ENCODE data around the gene JPH3. TPM values are rescaled to one million over a fixed set of nuclear protein-coding genes. Genes with fewer than 3 reads are reported as not detected.
"Not testable (repeated sequence)": the region's sequence is repeated elsewhere in the genome, so short reads cannot be mapped to it uniquely, and the experiment has no call there.

Gene JPH3
- polyA plus RNA-seq, 3 donors, result 0.62 to 1.1 (median 1.0) TPM

DNA sequence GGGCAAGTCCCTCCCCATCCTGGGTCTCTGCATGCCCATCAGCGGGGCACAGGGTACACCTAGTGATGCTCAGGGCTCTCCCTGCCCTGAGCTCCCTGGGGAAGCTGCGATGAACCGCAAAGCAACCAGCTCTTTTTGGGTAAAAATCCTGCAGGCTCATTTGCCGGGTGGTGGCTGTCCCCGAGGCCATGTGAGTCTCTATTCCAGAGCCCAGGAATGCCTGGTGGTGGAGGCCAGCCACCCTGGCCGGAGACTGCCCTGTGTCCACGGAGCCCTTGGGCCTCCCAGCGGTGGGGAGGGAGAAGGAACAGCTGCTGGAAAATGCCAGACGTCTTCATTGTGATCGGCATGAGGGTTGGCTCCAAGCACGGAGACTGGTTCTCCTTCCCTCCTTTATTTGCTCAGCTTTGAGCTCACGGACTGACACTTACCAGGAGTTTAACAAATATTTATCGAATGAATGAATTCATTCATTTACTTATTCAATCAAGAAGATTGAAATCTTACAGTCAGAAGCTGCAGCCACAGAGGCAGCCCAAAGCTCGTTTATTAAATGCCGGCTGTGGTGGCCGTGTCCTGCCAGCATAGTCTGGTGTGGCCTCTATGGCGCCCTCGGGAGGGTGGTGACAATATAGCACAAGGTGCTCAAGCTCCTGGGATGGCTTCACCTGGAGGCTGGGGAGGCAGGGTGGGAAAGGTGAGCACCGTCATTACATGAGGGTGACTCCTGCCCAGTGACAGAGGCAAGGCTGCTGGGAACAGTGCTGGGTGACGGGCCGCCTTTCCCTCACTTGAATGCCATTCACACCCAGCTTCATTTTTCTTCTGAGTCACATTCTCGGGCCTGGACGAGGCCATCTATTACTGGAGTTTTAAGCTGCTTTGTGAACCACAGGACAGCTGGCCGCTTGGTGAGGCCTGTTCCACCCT, 31.1 kb upstream of the JPH3 start:
- DNase-seq (ENCODE audit: extremely low read depth in 1 of 11, low read depth in 9 of 11, low spot score in 4 of 11), result no peak

DNA sequence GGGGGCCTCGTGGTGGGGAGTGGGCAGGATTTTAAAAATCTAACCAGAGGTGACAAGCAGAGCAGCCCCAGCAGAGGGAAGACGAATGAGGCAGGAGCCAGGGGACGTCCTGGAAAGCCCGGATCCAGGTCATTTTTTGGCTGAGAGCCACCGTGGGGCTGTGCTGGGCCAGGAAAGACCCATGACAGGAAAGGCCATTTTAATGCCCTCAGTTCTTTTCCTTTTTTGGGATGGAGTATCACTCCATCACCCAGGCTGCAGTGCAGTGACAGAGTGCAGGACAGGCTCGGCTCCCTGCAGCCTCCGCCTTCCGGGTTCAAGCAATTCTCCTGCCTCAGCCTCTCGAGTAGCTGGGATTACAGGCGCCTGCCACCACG, 30.5 kb upstream of the JPH3 start:
- DNase-seq (ENCODE audit: extremely low read depth in 1 of 11, low read depth in 9 of 11, low spot score in 4 of 11), result no peak

DNA sequence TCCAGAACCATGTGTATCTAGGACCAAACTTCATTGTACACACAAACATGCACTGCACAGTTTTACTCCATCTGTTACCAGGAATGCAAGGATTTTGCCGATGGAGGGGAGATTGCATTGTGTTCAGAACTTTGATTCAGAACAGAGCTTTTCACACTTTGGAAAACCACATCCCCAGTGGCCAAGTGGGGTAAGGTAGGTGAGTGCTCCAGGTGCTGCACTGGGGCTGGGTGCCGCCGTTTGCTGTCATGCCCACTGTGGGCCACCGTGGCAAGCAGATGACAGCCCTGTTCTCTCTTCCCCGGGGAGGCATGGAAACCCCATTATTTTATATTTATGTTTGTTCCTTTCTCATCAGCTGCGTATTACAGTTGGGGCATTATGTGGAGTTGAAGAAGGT, 29.3 kb upstream of the JPH3 start:
- DNase-seq (ENCODE audit: extremely low read depth in 1 of 11, low read depth in 9 of 11, low spot score in 4 of 11), result no peak

DNA sequence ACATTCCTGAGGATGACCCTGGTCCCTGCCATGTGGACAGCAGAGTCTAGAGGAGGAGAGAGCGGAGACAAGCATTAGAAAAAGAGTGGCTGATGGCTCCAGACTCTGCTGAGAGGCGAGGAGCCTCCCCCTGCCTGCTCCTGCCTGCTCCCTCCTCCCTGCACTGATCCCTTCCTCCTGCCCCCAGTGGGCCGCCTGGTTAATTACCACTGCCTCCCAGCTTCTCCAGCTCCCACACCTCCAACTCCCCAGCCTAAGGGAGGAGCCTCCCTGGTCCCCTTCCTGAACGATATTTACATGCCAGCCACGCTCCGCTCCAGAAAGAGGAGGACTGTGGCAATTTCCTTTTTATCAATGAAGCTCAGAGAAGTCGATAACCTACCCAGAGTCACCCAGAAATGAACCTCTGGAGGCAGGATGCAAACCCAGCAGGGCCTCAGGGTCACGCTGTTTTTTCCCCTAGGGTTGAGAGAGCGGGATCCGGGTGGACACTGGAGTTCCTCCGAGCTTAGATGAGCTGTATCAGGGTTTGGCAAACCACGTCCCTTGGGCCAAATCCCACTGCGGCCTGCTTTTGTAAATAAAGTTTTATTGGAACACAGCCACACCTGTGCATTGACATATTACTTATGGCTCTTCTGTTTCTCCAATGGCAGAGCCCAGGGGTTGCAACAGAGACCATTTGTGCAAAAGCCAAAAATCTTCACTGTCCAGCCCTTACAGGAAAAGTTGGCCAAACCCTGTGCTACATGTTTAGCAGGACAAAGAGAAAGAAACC, 27.1 kb upstream of the JPH3 start:
- DNase-seq (ENCODE audit: extremely low read depth in 1 of 11, low read depth in 9 of 11, low spot score in 4 of 11), result peak in 1 of 11 donors; percentile 51

DNA sequence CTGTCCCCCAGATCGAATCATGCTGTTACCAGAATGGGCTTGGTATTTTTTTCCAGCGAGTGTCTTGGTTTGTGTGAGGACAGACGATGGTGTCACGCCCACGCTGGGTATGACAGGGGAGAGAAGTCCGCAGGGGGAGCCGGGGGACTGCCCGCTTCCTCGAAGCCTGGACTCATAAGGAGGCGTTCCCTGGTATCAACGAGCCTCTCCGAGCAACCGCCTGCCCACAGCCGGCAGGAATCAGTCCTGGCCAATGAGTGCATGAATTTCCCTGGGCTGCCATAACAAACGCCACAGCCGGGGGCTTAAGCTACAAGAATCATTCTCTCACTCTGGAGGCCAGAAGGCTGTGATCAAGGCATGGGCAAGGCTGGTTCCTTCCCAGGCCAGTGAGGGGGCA, 26.1 kb upstream of the JPH3 start:
- no peak for DNase-seq (ENCODE audit: extremely low read depth in 1 of 11, low read depth in 9 of 11, low spot score in 4 of 11)

DNA sequence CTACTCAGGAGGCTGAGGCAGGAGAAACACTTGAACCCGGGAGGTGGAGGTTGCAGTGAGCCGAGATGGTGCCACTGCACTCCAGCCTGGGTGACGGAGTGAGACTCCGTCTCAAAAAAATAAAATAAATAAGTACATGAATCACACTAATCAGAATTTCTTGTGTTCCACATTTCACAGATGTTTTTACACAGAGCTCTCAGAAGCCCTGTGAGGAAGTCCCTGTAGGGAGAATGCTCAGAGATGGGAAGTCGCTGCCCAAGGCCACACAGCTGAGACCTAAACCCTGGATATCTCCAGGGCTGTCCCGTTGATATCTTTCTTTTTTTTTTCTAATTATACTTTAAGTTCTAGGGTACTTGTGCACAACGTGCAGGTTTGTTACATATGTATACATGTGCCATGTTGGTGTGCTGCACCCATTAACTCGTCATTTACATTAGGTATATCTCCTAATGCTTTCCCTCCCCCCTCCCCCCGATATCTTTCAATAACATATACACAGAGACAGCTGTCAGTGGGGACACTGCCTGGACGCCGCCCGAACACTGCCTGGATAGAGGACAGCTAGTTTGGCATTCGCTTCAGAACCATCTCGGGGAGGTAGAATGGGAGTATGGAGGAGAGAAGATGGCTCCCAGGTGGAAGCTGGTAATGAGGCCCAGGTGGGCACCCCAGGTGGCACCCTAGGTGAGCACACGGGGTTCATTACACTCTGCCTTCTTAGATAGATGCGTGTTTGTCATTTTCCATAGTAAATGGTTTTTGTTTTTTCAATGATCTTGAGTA, 24.0 kb upstream of the JPH3 start:
- not testable (repeated sequence) for DNase-seq (ENCODE audit: extremely low read depth in 1 of 11, low read depth in 9 of 11, low spot score in 4 of 11)

DNA sequence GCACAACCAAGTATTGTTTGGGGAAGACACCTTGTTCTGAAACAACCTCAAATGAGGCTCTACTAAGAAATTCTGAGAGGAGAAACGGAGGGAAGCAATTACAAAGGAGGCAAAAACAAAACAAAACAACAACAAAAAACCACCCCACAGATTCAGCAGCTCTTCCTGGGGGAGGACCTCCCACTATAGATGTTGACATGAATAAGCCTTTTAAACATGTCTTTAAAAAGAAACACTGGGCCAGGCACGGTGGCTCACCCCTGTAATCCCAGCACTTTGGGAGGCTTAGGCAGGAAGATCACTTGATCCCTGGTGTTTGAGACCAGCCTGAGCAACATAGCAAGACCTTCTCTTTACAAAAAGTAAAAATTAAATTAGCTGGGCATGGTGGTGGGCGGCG, 22.6 kb upstream of the JPH3 start:
- DNase-seq (ENCODE audit: extremely low read depth in 1 of 11, low read depth in 9 of 11, low spot score in 4 of 11), result no peak

DNA sequence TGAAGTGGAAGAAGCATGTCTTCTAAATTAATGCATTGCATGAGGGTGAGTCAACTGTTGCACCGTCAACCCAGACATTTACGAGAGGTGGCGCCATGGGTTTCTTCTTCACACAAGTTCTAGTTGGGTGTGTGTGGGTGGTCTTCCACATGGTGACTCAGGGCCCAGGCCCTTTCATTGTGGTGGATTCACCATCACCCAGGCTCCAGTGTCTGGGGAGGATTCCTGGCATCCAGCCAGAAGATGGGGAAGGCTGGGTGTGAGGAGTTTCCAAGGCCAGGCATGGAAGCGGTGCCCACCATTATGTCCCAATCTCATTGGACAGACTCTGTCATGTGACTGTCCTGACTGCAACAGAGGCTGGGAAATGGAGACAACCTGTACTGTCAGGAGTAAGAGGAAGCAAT, 21.4 kb upstream of the JPH3 start:
- DNase-seq (ENCODE audit: extremely low read depth in 1 of 11, low read depth in 9 of 11, low spot score in 4 of 11), result no peak

DNA sequence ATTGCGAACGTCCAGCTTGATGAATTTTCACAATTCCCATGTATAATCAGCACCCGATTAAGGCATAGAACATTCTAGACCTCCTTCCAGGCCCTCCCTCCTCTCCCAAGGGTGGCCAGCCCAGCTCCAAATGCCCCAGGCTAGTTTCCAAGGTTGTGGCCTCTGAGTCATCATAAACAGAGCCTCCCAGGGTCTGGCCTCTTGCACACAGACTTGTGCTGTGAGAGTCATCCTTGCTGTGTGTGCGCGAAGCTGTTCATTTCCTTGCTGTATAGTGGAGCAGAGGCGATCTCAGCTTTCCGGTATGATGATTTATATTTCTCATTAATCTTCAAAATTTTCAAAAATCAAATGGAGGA, 20.5 kb upstream of the JPH3 start:
- DNase-seq (ENCODE audit: extremely low read depth in 1 of 11, low read depth in 9 of 11, low spot score in 4 of 11), result no peak

DNA sequence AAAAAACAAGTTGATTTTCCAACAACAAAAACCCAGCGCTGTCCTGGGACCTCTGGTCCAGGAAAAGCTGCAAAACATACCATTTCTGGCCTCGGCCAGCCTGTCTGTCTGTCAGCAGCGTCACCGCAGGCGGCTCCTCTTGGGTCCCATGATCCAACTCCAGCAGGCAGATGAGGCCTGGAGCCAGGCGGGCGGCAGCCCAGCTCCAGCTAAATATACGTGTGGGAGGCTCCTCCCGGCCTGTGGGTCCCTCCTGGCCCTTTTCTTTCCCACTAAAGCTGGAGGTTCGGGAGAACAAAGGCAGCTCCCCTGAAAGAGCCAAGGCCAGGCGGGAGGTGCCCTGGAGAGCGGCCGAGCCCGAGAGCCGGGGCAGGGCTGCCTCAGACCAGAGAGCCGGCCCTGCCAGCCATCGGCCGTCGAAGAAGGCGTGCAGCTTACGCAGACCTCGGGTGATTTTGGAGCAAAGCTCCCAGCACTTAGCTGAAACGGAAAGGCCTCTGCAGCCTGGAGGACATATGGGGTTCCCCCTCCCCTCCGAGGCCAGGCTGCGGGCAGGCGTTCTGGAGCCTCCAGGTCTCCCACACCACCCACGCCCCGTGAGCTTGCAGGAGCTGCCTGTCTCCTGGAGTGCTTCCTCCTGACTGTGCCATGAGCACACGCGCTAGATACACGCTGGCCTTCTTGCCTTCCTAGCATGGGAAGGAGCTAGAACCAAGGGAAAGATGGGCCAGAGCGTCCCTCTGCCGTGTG, 19.9 kb upstream of the JPH3 start:
- no peak for DNase-seq (ENCODE audit: extremely low read depth in 1 of 11, low read depth in 9 of 11, low spot score in 4 of 11)

DNA sequence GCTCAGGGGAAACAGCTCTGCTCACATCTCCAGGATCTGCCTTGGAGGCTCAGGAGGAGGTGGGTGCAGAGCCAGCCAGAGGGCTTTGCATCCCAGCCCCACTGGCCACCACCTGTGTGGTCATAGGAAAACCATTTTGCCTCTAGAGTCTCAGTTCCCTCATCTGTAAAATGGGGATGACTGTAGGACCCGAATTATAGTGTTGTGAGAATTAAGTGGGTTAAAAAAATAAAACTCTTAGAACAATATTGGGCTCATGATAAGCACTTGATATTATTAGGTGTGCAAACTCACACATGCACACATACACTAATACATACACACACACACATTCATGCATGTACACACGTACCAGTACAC, 19.4 kb upstream of the JPH3 start:
- DNase-seq (ENCODE audit: extremely low read depth in 1 of 11, low read depth in 9 of 11, low spot score in 4 of 11), result no peak

DNA sequence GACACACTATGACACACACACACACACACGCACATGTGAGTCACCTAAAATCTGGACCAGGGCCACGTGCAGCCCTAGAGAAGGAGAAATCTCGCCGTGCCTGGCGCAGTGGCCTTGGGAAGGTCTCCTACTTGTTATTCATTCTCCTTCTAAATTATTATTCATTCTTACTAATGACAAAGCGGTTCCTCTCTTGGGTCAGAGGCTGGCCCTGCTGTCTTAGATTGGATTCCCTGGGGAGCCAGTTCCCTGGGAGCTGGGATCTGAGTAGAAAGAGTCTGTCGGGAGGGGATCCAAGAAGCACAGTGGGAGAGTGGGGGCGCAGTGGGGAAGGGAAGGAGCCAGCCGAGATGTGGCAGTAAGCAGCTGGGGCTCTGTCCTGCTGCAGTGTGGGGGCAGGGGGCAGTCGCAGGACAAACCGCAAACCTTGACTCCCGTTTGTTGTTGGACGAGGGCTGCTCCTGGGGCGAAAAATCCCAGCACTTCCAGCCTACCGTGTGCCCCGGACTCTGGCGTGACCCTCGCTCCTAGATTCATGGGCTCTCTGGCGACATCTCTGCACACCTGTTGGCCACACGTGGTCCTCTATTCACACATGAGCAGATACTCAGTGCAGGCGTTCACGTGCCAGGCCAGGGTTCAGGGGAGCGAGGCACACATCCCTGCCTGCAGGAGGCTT, 18.7 kb upstream of the JPH3 start:
- no peak for DNase-seq (ENCODE audit: extremely low read depth in 1 of 11, low read depth in 9 of 11, low spot score in 4 of 11)

DNA sequence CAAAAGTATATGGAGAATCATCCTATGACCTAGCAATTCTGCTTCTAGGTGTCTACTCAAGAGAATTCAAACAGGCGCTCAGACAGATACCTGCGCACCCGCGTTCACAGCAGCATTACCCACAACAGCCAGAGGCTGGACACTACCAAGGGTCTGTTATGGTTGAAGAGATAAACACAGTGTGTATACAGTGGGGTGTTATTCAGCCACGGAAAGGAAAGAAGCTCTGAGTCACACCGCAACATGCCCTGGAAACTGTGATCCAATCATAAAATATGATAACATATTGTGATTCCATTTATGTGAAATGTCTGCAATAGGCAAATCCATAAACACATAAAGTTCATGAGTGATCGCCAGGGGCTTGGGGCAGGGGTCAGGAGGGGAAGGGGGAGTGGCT, 18.0 kb upstream of the JPH3 start:
- DNase-seq (ENCODE audit: extremely low read depth in 1 of 11, low read depth in 9 of 11, low spot score in 4 of 11), result no peak

DNA sequence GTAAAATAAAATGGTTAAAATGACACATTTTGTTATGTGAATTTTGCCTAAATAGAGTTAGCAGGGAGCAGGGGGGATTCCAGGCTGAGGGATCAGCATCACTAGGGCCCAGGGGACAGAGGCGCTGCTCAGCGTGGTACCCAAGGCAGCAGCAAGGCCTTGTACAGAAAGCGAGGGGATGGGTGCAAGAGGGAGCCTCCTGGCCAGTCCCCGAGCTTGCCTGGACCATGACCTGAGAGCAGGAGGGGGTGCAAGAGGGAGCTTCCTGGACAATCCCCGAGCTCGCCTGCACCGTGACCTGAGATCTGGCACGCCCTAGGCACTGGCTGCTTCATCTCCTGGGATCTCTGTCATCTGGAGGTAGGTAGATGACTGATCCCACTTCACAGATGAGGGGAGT, 17.3 kb upstream of the JPH3 start:
- no peak for DNase-seq (ENCODE audit: extremely low read depth in 1 of 11, low read depth in 9 of 11, low spot score in 4 of 11)

DNA sequence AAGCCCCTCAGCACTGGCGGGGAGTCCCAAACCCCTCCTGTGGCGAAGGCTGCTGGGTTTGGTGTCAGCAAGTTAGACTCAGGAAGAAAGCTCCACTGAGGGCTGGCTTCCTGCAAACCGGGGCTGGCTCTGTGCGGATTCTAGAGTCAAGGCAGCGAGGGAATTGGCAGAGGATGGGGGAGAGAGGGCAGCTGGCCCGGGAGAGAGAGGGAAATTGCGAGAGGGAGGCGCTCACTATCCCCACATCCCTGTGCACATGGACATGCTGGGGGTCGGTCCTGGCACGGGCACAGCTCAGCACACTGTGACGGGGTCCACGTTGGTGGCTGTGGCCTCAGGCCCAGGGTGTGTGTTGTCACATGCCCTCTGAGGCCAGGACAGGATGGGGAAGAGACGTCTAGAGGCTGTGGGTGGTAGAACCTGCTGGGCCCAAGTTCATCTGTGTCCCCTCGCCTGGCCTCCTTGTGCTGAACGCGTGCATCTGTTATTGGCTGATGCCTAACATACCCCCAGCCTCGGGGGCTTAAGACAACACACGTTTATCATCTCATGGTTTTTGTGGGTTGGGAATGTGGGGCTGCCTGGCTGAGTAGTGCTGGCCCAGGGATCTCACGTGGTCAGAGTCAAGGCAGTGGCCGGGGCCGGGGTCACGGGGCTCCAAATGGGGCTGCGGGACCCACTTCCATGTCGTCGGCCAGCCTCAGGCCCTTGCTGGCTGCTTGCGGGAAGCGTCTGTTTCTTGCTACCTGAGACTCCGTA, 16.7 kb upstream of the JPH3 start:
- no peak for DNase-seq (ENCODE audit: extremely low read depth in 1 of 11, low read depth in 9 of 11, low spot score in 4 of 11)

DNA sequence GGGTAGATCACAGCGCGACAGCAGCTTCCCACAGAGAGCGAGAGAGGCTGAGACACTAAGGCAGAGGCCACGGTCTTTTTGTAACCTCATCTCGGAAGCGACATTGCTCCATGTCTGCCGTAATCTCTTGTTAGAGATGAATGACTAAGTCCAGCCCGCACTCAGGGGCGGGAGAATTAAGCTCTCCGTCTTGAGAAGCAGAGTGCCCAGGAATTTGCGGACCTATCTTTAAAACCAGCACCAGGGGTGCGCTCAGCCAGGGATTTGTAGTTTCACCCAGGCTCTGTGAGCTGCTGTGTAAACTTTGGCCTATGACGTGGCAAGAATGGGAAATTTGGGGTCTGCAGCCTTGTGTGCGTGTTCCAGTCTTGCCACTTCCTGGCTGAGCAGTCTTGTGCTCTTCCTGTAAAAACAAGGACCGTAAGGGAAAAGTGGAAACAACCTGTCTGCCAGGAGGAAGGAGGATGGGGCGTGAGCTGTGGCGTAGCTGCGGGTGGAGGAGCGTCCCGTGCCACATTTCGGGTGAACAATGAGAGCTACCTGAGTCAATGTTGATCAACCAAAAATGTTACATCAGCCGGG, 16.0 kb upstream of the JPH3 start:
- DNase-seq (ENCODE audit: extremely low read depth in 1 of 11, low read depth in 9 of 11, low spot score in 4 of 11), result no peak

DNA sequence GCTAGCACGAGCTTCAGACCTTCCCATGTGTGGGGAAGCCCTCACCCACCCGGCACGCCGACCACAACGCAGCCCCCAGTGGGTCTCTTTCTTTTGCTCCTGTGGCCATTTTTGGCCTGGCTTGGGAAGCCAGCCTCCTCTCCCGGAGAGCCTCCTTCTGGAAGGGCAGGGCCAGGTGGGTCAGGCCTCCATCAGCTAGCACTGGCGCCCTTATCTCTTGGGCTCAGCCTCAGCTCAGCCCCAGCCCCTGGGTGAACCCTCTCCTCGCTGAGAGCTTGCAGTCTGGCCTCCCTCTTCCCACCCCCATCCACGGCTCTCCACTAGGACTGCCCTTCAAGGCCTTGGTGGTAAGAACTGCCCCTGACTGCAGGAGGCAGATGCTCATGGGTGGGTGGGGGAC, 14.7 kb upstream of the JPH3 start:
- no peak for DNase-seq (ENCODE audit: extremely low read depth in 1 of 11, low read depth in 9 of 11, low spot score in 4 of 11)

Data from renal cortex interstitium (tissue), 11 donors.